ENCODE results near the gene ENGASE.

The ENGASE gene

GRCh38 chr17:79047923-79048825, 26.4 kb upstream of the ENGASE start:
- in situ Hi-C loops (cut with HindIII; ENCODE audit: low pct_ligation_motif_present, low pct_unique_long_range_greater_than_20kb, low sequenced_read_pairs), result no loop called here
- DNase-seq, result no peak

DNA sequence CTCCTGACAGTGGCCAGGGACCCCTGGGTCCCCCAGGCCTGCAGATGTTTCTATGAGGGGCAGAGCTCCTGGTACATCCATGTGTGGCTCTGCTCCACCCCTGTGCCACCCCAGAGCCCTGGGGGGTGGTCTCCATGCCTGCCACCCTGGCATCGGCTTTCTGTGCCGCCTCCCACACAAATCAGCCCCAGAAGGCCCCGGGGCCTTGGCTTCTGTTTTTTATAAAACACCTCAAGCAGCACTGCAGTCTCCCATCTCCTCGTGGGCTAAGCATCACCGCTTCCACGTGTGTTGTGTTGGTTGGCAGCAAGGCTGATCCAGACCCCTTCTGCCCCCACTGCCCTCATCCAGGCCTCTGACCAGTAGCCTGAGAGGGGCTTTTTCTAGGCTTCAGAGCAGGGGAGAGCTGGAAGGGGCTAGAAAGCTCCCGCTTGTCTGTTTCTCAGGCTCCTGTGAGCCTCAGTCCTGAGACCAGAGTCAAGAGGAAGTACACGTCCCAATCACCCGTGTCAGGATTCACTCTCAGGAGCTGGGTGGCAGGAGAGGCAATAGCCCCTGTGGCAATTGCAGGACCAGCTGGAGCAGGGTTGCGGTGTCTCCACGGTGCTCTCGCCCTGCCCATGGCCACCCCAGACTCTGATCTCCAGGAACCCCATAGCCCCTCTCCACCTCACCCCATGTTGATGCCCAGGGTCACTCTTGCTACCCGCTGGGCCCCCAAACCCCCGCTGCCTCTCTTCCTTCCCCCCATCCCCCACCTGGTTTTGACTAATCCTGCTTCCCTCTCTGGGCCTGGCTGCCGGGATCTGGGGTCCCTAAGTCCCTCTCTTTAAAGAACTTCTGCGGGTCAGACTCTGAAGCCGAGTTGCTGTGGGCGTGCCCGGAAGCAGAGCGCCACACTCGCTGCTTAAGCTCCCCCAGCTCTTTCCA, 25.5 kb upstream of the ENGASE start:
- in situ Hi-C loops (cut with HindIII; ENCODE audit: low pct_ligation_motif_present, low pct_unique_long_range_greater_than_20kb, low sequenced_read_pairs), result no loop called here
- DNase-seq, result no peak

GRCh38 chr17:79049821-79050220, 24.8 kb upstream of the ENGASE start:
- DNase-seq, result no peak
- in situ Hi-C loops (cut with HindIII; ENCODE audit: low pct_ligation_motif_present, low pct_unique_long_range_greater_than_20kb, low sequenced_read_pairs), result no loop called here

DNA sequence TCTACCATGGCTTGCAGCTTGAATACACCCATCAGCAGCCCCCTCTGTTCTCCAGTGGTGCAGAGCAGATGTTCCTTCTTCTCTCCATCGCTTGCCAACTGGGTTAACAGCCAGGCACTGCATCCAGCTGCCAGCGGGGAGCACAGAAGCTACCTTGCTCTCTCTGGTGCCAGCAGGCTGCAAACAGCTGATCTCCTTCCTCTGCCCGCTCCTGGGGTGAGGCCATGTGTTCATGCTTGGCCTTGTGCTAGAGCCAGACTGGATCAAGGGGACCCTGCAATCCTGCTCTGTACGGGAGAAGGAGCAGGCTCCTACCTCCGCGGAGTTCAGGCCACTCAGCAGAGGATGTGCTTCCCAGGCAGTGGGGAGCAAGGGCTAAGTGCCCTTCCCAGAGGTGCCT, 24.1 kb upstream of the ENGASE start:
- in situ Hi-C loops (cut with HindIII; ENCODE audit: low pct_ligation_motif_present, low pct_unique_long_range_greater_than_20kb, low sequenced_read_pairs), result no loop called here
- no peak for DNase-seq

GRCh38 chr17:79051306-79051705, 23.3 kb upstream of the ENGASE start:
- in situ Hi-C loops (cut with HindIII; ENCODE audit: low pct_ligation_motif_present, low pct_unique_long_range_greater_than_20kb, low sequenced_read_pairs), result no loop called here
- no peak for DNase-seq

DNA sequence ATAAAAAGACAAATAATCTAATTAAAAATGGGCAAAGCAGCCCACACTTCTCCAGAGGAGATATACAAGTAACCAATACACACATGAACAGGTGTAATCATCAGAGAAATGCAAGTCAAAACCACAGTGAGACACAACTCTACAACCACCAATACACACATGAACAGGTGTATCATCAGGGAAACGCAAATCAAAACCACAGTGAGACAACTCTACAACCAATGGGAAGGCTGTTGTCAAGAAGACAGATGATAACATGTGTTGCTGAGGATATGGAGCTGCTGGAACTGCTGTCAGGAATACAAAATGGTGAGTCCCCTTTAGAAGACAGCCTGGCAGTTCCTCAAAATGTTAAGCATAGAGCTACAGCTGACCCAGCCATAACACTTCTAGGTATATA, 22.5 kb upstream of the ENGASE start:
- no peak for DNase-seq
- in situ Hi-C loops (cut with HindIII; ENCODE audit: low pct_ligation_motif_present, low pct_unique_long_range_greater_than_20kb, low sequenced_read_pairs), result no loop called here

- in situ Hi-C loops (cut with HindIII; ENCODE audit: low pct_ligation_motif_present, low pct_unique_long_range_greater_than_20kb, low sequenced_read_pairs), result no loop called here
- no peak for DNase-seq
These were observed 21.2 kb upstream of the ENGASE start for GRCh38 chr17:79053251-79053925.

GRCh38 chr17:79054200-79054960, 20.2 kb upstream of the ENGASE start:
- in situ Hi-C loops (cut with HindIII; ENCODE audit: low pct_ligation_motif_present, low pct_unique_long_range_greater_than_20kb, low sequenced_read_pairs), result no loop called here
- no peak for DNase-seq

DNA sequence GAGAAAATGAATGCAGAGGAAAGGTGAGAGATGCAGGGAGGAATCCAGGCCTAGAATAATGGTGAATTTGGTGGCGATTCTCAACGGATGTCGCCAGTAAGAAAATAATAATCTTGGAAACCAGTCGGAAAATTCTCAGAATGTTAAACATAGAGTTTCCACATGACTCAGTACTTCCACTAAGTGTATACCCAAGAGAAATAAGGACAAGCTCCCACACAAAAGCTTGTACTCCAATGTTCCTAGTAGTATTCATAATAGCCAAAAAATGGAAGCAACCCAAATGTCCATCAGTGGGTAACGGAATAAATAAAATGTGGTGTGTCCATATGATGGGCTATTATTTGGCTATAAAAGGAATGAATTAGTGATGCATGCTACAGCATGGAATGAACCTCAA, 19.4 kb upstream of the ENGASE start:
- in situ Hi-C loops (cut with HindIII; ENCODE audit: low pct_ligation_motif_present, low pct_unique_long_range_greater_than_20kb, low sequenced_read_pairs), result no loop called here
- DNase-seq, result no peak

GRCh38 chr17:79057737-79058385, 16.8 kb upstream of the ENGASE start:
- in situ Hi-C loops (cut with HindIII; ENCODE audit: low pct_ligation_motif_present, low pct_unique_long_range_greater_than_20kb, low sequenced_read_pairs), result no loop called here
- no peak for DNase-seq

DNA sequence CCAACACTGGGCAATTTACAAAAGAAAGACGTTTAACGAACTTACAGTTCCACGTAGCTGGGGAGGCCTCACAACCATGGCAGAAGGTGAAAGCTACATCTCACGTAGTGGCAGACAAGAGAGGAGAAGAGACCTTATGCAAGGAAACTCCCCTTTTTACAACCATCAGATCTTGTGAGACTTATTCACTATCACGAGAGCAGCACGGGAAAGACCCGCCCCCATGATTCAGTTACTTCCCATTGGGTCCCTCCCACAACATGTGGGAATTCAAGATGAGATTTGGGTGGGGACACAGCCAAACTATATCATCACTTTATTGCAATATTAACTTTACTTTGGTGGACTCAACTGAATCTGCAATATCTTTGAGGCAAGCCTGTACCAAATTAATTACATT, 11.9 kb upstream of the ENGASE start:
- no peak for DNase-seq

GRCh38 chr17:79064026-79064425, 10.6 kb upstream of the ENGASE start:
- DNase-seq, result no peak
- in situ Hi-C loops (cut with HindIII; ENCODE audit: low pct_ligation_motif_present, low pct_unique_long_range_greater_than_20kb, low sequenced_read_pairs), result no loop called here

More for the DNA sequence above, 11.9 kb upstream of the ENGASE start:
- in situ Hi-C loops (cut with HindIII; ENCODE audit: low pct_ligation_motif_present, low pct_unique_long_range_greater_than_20kb, low sequenced_read_pairs), result no loop called here

- DNase-seq, result peak; percentile 47
- in situ Hi-C loops (cut with HindIII; ENCODE audit: low pct_ligation_motif_present, low pct_unique_long_range_greater_than_20kb, low sequenced_read_pairs), result no loop called here
These were observed 9.4 kb upstream of the ENGASE start for GRCh38 chr17:79065105-79065670.

DNA sequence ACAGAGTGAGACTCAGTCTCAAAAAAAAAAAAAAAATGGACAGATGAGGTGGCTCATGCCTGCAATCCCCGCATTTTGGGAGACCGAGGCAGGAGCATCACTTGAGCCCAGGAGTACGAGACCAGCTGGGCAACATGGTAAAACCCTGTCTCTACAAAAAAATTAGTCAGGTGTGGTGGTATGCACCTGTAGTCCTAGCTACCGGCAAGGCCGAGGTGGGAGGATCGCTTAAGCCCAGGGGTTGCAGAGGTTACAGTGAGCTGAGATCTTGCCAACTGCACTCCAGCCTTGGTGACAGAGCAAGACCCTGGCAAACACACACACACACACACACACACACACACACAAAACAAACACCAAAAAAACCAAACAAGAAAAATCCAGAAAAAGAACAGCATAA, 7.7 kb upstream of the ENGASE start:
- no peak for DNase-seq
- in situ Hi-C loops (cut with HindIII; ENCODE audit: low pct_ligation_motif_present, low pct_unique_long_range_greater_than_20kb, low sequenced_read_pairs), result no loop called here

DNA sequence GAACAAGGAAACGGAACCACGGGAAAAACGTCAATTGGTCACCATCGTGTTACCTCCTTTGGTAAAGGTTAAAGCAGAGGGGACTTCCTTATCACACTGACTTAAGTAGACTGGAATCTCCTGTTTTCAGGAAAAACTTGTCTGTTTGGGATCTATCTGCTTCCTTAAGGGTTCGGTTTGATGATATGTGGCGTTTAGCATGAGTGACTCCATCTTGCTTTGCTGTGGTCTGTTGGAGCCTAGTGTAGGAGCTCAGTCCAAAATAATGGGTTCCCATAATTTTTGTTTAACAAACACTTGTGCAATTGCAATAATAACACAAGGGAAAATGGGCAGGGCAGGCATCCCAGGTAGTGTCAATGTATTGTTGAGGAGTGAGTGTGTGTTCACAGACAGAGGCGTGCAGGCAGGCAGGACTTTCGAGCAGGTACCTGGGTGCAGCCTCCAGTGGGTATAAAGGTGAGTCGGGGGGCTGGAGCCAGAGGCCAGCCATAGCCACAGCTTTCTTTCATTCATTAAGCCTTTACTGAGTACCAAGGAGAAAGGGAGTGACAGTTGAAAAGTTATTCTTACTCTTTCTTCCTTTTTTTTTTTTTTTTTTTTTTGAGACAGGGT, 4.3 kb upstream of the ENGASE start:
- DNase-seq, result no peak
- in situ Hi-C loops (cut with HindIII; ENCODE audit: low pct_ligation_motif_present, low pct_unique_long_range_greater_than_20kb, low sequenced_read_pairs), result no loop called here

DNA sequence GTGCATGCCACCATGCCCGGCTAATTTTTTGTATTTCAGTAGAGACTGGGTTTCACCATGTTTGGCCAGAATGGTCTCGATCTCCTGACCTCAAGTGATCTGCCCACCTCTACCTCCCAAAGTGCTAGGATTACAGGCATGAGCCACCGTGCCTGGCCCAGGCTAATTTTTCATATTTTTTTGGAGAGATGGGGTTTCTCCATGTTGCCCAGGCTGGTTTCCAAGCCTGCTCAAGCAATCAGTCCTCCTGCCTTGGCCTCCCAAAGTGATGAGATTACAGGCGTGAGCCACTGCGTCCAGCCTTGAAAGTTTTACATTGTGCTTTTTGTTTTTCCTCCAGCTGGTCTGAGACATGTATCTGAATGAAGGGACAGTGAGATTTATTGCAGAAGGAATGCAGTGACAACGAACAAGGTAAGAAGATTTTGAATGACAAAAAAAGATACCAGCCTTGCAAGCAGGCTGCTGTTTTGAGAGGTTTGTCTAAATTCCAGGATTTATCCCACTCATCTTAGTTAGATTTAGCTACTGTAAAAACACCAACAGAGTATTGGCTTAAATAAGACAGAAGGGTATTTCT, 3.4 kb upstream of the ENGASE start:
- in situ Hi-C loops (cut with HindIII; ENCODE audit: low pct_ligation_motif_present, low pct_unique_long_range_greater_than_20kb, low sequenced_read_pairs), result no loop called here
- no peak for DNase-seq

DNA sequence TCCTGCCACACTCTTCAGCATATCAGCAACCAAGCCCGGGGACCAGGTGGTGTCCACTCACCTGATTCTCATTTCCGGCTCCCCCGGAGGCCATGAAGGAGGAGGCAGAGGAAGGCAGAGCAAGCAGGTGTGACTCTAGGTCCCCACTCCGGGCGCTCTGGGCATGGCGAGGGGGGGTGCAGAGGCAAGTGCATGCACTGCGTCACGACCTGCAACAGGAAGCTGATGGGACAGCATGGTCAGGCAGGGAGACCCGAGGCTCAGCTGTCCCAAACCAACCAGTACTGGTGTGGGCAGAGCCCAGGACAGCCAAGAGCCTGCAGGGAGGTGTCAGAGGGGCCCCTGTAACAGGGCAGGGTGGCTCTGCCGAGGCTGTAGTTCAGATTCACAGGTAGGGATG, 2.1 kb upstream of the ENGASE start:
- in situ Hi-C loops (cut with HindIII; ENCODE audit: low pct_ligation_motif_present, low pct_unique_long_range_greater_than_20kb, low sequenced_read_pairs), result no loop called here
- DNase-seq, result no peak
